Activated T-helper 1 cell treated with anti-CD3 and anti-CD28 coated beads, Interleukin-12 subunit alpha, Interleukin-12 subunit beta, Interleukin-2, Interleukin-4 antibody, amounts not matched to agents 30 ng/mL and 10 ng/mL and 1 ng/mL, durations not matched to agents 14 hours and 24 hours and 36 hours (primary cell): ENCODE results near the gene ADAM10. TPM values are rescaled to one million over a fixed set of nuclear protein-coding genes. Genes with fewer than 3 reads are reported as not detected.

Experiments
- DNase-seq: peaks from one replicate; pipeline ENCODE4 v3.0.0; 2021; ENCODE audit warnings: low spot score
- H3K27ac Mint-ChIP-seq: one replicate; pipeline ENCODE4 v1.8.0; 2021; ENCODE audit warnings: mild to moderate bottlenecking, mixed read lengths
- H3K27me3 Mint-ChIP-seq: one replicate; pipeline ENCODE4 v1.8.0; 2022; ENCODE audit warnings: mild to moderate bottlenecking, moderate library complexity, mixed read lengths; ENCODE audit not compliant: insufficient read depth
- H3K36me3 Mint-ChIP-seq: one replicate; pipeline ENCODE4 v1.8.0; 2021; ENCODE audit warnings: low read depth, mixed read lengths
- H3K4me1 Mint-ChIP-seq: one replicate; pipeline ENCODE4 v1.8.0; 2021; ENCODE audit warnings: low read depth, mixed read lengths
- H3K4me3 Mint-ChIP-seq: one replicate; pipeline ENCODE4 v1.8.0; 2021; ENCODE audit warnings: mild to moderate bottlenecking, moderate library complexity, mixed read lengths
- H3K9me3 Mint-ChIP-seq: one replicate; pipeline ENCODE4 v1.8.0; 2021; ENCODE audit warnings: mixed read lengths
- intact Hi-C: fragments of 100-400 bp; cut with micrococcal nuclease; formaldehyde crosslinking; loops from one replicate; pipeline ENCODE4 v1.15.1; 2024
- total RNA-seq: library from RNA; stranded (reverse); gene quantifications from 2 replicates; pipeline ENCODE4 v1.2.3, GENCODE V29; 2022

ADAM10 gene
- total RNA-seq, 1 donor from 2014 or later, result 98.7 TPM

DNA sequence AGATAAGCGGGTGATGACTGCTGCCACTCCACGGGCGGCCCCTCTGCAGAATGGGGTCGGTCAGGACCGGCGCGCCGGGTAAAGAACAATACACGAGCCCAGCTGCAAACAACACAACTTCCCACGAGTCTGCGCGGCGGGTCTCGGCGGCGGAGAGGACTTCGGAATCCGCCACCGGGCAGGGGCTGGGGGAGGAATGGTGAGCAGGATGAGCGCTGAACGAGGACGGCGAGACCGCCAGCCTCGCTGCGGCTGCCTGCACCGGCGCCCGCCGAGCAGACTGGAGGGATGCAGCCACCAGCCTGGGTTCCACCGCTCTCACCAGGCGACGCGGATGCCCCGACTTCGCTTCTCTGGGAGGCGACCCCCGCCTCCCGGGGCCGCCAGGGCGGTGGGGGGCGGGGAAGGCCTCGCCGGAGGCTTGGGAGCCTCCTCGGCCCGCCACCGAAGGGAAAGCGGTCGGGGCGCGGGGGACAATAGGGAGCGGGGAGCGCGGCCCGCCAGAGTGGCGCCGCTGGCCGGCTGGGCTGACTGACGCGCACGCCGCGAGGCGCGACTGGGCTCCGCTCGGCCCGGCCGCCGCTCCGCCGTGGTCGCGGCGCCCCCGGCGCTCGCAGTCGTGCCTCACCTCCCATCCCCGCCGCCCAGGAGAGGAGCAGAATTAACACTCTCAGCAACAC, 515 bp downstream of the ADAM10 start:
- peaks cover 8% of the 10 kb centered on the region for H3K36me3 Mint-ChIP-seq
- peak overlapping the region; percentile 95 for H3K27ac Mint-ChIP-seq
- intact Hi-C loops, result loop anchor here (1.0 to 5.0 kb wide), 4 partner anchors 122 to 477 kb away; no protein-coding TSS in a partner anchor
- peak; percentile 36 for DNase-seq
- H3K27me3 Mint-ChIP-seq, result no peaks in the 10 kb centered on the region
- H3K4me3 Mint-ChIP-seq, result peak overlapping the region; percentile 93
- H3K9me3 Mint-ChIP-seq, result no peaks in the 10 kb centered on the region
- peaks cover 43% of the 10 kb centered on the region for H3K4me1 Mint-ChIP-seq

DNA sequence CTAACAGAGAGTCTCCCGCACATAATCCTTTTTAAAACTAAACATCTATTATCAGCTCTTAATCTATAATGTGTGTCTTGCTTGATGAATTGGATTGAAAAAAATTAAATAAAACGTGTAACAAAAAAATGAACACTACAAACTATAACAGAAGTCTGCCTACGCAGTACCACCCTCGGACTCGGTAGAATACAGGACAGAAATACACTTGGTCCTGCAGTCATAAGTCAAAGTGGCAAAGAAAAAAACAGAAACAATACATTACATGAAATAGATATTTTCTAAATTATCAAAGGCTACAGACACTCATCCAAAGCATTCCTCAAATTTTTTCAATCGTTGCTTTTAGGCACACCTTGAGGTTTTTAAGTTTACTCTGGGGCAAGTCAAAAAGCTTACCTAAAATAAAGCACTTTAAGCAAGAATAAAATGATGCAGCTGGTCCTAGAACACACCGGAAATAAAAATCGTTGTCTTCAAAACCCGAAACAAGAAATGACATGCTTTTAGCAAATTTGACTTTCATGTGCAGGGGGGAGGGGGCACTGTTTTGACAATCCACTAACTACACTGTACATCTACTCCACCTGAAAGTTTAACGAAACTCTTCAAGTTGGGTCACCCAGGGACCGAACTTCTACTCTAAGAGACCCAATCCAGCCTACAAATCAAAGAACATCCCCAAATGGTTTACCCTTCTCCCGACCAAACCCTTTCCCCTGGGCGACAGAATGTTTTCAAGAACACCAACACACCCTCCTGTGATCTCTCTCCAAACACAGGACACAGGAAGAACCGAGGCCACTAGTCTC, 1.3 kb downstream of the ADAM10 start:
- intact Hi-C loops, result loop anchor here (2.0 to 5.0 kb wide), 3 partner anchors 121 to 476 kb away; no protein-coding TSS in a partner anchor
- Mint-ChIP-seq H3K27ac (peak overlapping the region; percentile 91), H3K36me3 (peaks cover 9% of the 10 kb centered on the region)

DNA sequence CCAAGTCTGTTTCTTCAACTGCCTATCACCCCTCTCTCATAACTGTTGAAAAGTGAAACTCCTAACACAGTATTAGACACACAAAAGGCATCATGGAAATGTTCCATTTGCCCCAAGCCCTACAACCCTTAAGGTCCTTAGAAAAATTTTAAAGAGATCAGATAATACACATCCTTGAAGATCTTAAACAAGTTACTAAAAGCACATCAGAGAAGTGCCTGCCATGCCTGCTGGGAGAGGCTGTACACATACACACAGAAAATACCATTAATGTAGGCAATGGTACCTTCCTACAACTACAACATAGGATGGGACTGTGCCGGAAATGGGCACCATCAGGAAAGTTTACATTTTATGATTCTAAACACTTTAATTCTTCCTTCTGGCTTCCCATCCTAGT, 3.3 kb downstream of the ADAM10 start:
- H3K4me1 Mint-ChIP-seq, result peaks cover 68% of the 10 kb centered on the region
- no peak overlapping the region for H3K27ac Mint-ChIP-seq
- no peak for DNase-seq
- peak overlapping the region; percentile 3 for H3K4me3 Mint-ChIP-seq
- no peaks in the 10 kb centered on the region for H3K27me3 Mint-ChIP-seq
- intact Hi-C loops, result loop anchor here (1.0 to 5.0 kb wide), 3 partner anchors 8 to 474 kb away; no protein-coding TSS in a partner anchor
- H3K36me3 Mint-ChIP-seq, result peaks cover 9% of the 10 kb centered on the region
- H3K9me3 Mint-ChIP-seq, result no peaks in the 10 kb centered on the region

More for the DNA sequence above, 1.3 kb downstream of the ADAM10 start:
- Mint-ChIP-seq H3K27me3 (no peaks in the 10 kb centered on the region), H3K4me1 (peaks cover 47% of the 10 kb centered on the region), H3K9me3 (no peaks in the 10 kb centered on the region), H3K4me3 (peak overlapping the region; percentile 93)
- peak; percentile 31 for DNase-seq

DNA sequence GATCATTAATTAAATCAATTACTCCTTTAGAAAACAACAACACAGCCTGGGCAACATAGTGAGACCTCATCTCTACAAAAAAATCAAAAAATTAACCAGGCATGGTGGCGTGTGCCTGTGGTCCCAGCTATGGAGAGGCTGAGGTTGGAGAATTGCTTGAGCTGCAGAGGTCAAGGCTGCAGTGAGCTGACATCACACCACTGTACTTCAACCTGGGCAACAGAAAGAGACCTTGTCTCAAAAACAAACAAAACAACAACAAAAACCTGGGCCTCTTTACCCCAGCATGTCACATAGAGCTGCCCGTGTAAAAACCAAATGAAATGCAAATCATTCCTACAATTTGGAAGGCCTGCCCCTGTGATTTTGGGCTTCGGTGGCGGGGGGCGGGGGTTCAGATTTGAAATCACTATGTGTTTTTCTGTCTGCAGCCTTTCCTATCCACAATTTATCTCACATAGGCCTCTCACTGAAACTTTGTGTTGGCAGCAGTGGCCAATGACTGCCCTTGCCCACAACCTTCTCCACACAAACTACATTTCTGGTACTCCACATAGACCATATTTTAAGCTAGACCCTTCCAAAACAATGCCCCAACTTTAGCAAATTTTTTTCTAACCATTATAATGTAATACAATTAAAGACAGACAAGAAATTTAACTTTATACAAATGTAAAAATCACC, 6.5 kb downstream of the ADAM10 start:
- no peak overlapping the region for H3K27ac Mint-ChIP-seq
- DNase-seq, result no peak
- intact Hi-C loops, result no loop called here
- peaks cover 67% of the 10 kb centered on the region for H3K4me1 Mint-ChIP-seq
- no peaks in the 10 kb centered on the region for H3K9me3 Mint-ChIP-seq
- H3K27me3 Mint-ChIP-seq, result no peaks in the 10 kb centered on the region
- H3K36me3 Mint-ChIP-seq, result peaks cover 12% of the 10 kb centered on the region
- no peak overlapping the region for H3K4me3 Mint-ChIP-seq

DNA sequence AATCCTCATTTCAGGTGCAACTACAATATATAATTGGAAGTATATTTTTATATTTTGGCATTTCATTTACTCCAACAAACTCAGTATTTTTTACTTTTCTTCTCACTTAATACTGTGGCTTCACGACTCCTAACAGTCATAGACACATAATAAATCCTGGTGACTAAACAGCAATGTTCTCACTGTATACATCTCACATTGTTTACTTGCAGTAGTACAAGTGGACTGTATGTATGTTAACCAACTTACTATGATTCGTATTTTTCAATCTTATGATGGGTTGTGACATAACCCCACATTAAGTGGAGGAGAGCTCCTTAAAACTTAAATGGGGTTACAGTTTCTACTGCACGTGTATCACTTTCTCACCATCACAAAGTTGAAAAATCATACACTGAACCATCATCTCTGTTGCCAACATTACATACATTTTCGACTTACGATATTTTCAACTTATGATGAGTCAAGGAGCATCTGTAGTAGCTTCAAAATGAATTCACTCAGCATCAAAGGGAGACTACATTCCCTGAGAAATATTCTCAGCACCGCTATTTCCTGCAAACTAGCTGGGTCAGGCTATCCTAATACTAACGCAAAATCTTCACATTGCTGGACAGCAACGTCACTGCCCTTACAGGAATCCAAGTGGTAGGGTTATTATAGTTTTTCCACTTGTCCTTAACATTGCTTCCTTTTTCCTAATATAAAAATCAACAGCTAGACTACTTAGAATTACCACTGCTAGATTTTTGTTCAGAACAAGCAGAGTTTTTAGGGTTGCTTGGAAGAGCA, 7.3 kb downstream of the ADAM10 start:
- intact Hi-C loops, result no loop called here
- H3K27ac Mint-ChIP-seq, result no peak overlapping the region
- no peak for DNase-seq
- H3K27me3 Mint-ChIP-seq, result no peaks in the 10 kb centered on the region
- H3K4me1 Mint-ChIP-seq, result peaks cover 68% of the 10 kb centered on the region
- H3K4me3 Mint-ChIP-seq, result no peak overlapping the region
- peaks cover 9% of the 10 kb centered on the region for H3K36me3 Mint-ChIP-seq
- no peaks in the 10 kb centered on the region for H3K9me3 Mint-ChIP-seq

DNA sequence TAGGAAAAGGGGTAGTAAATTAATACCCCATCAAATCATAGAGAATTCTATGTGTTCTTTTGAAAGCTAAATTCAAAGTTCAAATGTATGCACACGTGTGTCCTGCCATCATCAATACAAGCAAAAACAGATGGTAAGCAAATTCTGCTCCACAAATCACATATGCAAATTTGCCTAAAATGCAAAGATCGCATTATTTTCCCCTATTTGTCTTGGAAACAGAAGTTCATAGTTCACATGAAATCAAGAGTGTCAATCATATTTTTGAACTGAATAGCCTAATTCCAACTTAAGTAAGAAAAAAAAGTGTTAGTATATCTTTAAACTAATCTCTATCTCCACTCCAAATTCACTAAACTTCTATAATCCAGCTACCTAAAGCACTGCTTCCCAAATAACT, 8.5 kb downstream of the ADAM10 start:
- no peaks in the 10 kb centered on the region for H3K27me3 Mint-ChIP-seq
- DNase-seq, result no peak
- intact Hi-C loops, result no loop called here
- no peak overlapping the region for H3K4me3 Mint-ChIP-seq
- no peak overlapping the region for H3K27ac Mint-ChIP-seq
- peaks cover 63% of the 10 kb centered on the region for H3K4me1 Mint-ChIP-seq
- no peaks in the 10 kb centered on the region for H3K9me3 Mint-ChIP-seq
- H3K36me3 Mint-ChIP-seq, result peaks cover 8% of the 10 kb centered on the region

DNA sequence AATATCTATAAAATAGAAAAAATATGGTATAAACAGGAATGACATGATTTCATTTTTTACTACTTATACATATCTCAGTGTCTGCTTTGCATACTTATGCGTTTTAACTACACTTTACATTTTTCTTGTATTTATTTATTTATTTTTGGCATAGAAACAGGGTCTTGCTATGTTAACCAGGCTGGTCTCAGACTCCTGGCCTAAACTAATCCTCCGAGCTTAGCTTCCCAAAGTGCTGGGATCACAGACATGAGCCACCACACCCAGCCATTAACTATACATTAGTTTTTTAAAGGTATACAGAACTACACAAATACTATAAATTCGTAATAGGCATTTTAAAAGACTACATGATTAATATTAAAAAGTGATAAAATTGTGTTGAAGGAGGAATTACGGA, 9.1 kb downstream of the ADAM10 start:
- Mint-ChIP-seq H3K27me3 (no peaks in the 10 kb centered on the region), H3K9me3 (no peaks in the 10 kb centered on the region), H3K27ac (no peak overlapping the region), H3K36me3 (peaks cover 6% of the 10 kb centered on the region), H3K4me3 (no peak overlapping the region), H3K4me1 (peaks cover 57% of the 10 kb centered on the region)
- no peak for DNase-seq
- intact Hi-C loops, result no loop called here

DNA sequence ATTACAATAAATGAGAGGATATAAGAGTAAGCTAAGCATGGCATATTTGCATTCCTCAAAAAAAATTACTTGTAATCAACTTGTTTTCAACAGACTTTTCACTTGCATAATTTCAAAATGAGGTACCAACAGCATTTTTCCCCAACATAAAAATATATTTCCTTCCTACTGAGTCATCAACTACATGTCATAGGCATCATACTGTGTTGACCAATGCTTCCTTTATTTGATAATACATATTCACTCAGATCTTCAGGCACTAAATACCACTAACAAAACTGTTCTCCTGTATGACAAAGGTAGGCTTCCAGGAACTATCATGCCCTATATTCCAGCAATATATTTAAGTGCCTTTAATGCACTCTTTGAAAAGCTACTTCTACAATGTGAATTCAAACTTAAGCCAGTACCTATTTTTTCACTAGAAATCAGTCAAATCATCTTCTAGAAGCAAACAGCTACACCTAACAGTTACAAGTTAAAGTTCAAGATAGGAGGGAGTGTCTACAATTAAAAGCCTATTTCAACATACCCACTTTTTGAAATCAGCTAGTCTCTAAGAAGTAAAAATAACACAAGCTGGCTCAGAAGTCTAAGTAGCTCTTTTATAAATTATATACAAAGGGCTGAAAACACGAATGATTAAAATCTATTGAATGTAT, 11.3 kb downstream of the ADAM10 start:
- Mint-ChIP-seq H3K27me3 (no peaks in the 10 kb centered on the region), H3K9me3 (no peaks in the 10 kb centered on the region), H3K4me1 (peaks cover 47% of the 10 kb centered on the region), H3K36me3 (peaks cover 3% of the 10 kb centered on the region), H3K27ac (peak overlapping the region; percentile 21), H3K4me3 (no peak overlapping the region)
- no peak for DNase-seq
- intact Hi-C loops, result loop anchor here (1.0 kb wide), 1 partner anchor 8 kb away; no protein-coding TSS in a partner anchor

DNA sequence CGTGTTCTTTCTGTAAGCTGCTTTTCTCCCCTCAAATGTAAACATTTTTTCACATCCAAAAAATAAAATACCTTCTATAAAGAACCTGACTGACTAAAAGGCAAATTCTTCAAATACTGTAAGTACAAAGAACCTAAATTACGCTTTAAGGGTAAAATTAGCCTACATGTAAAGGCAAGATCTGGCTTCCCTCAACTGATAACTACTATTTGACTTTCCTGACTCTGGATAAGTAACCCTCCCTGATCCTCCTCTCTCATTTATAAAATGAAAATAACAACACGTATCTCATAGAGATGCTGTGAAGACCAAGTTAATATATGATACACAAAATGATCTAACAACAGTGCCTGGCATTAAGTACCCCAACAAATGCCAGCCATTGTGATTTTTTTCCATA, 12.2 kb downstream of the ADAM10 start:
- intact Hi-C loops, result no loop called here
- Mint-ChIP-seq H3K4me3 (no peak overlapping the region), H3K27me3 (no peaks in the 10 kb centered on the region), H3K27ac (no peak overlapping the region), H3K9me3 (no peaks in the 10 kb centered on the region), H3K36me3 (peaks cover 8% of the 10 kb centered on the region), H3K4me1 (peaks cover 43% of the 10 kb centered on the region)
- DNase-seq, result no peak

DNA sequence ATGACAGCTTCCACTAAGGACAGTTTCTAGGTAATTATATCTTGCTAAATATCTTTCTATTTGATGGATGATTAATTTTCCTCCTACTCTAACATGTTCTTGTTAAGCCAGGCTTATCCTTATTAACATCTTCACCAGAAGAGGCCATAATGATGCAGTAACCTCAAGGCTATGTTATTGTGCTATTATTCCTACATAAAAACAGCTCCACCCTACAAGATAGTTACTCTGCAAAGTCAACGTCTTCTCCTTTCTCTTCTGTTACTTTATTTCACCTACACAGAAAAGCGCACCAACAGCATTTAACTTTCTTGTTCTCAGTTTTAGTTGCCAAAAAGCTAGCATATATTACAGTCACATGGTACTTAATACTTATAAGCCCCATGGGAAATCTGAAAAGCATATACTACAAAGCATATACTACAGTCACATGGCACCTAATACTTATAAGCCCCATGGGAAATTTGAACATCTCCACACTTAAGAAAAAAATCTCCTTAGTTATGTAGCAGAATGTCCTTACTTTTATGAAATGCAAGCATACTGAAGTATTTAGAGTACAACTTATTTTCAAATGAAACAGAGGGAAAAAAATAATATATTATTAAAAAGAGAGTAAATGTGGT, 13.4 kb downstream of the ADAM10 start:
- intact Hi-C loops, result no loop called here
- Mint-ChIP-seq H3K4me3 (no peak overlapping the region), H3K4me1 (peaks cover 39% of the 10 kb centered on the region), H3K36me3 (peaks cover 16% of the 10 kb centered on the region), H3K27me3 (no peaks in the 10 kb centered on the region), H3K9me3 (no peaks in the 10 kb centered on the region), H3K27ac (no peak overlapping the region)
- DNase-seq, result no peak

DNA sequence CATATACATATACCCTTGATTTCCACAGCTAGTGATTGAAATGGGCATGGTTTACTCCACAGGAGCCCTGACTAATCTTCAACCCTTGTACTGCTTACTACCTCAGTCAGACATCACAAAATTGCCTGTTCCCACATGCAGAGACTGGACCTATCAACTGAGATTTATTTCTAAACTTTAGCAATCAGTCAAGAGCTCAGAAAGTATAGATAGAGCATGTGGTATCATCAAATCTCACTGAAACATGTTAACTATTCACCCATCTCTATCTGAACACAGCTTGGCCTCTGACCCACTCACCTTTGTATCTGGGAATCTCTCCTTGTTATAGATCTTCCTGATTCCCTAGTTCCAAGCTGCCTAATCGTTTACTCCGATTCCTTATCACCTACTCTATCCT, 14.6 kb downstream of the ADAM10 start:
- H3K36me3 Mint-ChIP-seq, result peaks cover 16% of the 10 kb centered on the region
- no peaks in the 10 kb centered on the region for H3K9me3 Mint-ChIP-seq
- H3K27ac Mint-ChIP-seq, result no peak overlapping the region
- H3K4me3 Mint-ChIP-seq, result no peak overlapping the region
- H3K4me1 Mint-ChIP-seq, result peaks cover 46% of the 10 kb centered on the region
- intact Hi-C loops, result no loop called here
- no peaks in the 10 kb centered on the region for H3K27me3 Mint-ChIP-seq
- DNase-seq, result no peak
